Transverse colon (tissue), 4 donors: Measurements from ENCODE around the gene E4F1.

Source experiments
- CTCF ChIP-seq, 5 experiments: fragments of 200-600 bp in 3 of 5; fragments of 450-650 bp in 2 of 5; sonication (generic) in 3 of 5; IDR thresholded peaks; 1 replicate in 2 of 5; 2 replicates in 3 of 5; pipeline ENCODE4 v1.5.1; 2016 to 2017; ENCODE audit warnings: antibody characterized with exemption in 5 of 5, inconsistent platforms in 3 of 5, mild to moderate bottlenecking in 2 of 5, moderate library complexity in 1 of 5
- EP300 ChIP-seq: sonication (generic); formaldehyde crosslinking; IDR thresholded peaks from one replicate; pipeline ENCODE4 v1.6.1; 2017; ENCODE audit warnings: antibody characterized with exemption, low read depth
- POLR2A ChIP-seq: fragments of 450-650 bp; IDR thresholded peaks from one replicate; pipeline ENCODE4 v1.6.1; 2016; ENCODE audit warnings: antibody characterized with exemption, mild to moderate bottlenecking, moderate library complexity
- POLR2AphosphoS5 ChIP-seq, 3 donors: sonication (generic); formaldehyde crosslinking; IDR thresholded peaks; one replicate each; pipeline ENCODE4 v1.6.1; 2016; ENCODE audit warnings: antibody characterized with exemption in 3 of 3

- TF ChIP-seq CTCF (IDR thresholded peaks at IDR 0.05) = no peak
- TF ChIP-seq POLR2A = no peak
- TF ChIP-seq POLR2AphosphoS5 (IDR thresholded peaks at IDR 0.05) = peak in 1 of 3 donors; percentile 40
- TF ChIP-seq EP300 = no peak
Observed at GRCh38 chr16:2237493-2238149, 14.2 kb downstream of the E4F1 start.
